ENCODE measurements around the gene SYS1. TPM values are rescaled to one million over a fixed set of nuclear protein-coding genes. Genes with fewer than 3 reads are reported as not detected.

The SYS1 gene
- total and polyA plus RNA-seq, 2 of the 8 experiments (the other 6 are each of a cell fraction or from before 2014, with no cell fraction given), result 19.6 to 50.8 TPM

GRCh38 chr20:45340951-45341350 is 22.0 kb upstream of the SYS1 start (continued):
- TF ChIP-seq TCF12 (IDR thresholded peaks at IDR 0.05; ENCODE audit: low read depth, low read length) (no peak), EP300 (IDR thresholded peaks at IDR 0.05; ENCODE audit: borderline replicate concordance in 1 of 2, low read depth in 2 of 2, low read length in 2 of 2) (no peak), RNF2 (IDR thresholded peaks at IDR 0.05; ENCODE audit: borderline replicate concordance, low read depth, low read length, missing control alignments, poor library complexity, severe bottlenecking) (no peak), CBX5 (IDR thresholded peaks at IDR 0.05; ENCODE audit: low read depth, low read length) (no peak), CBX8 (IDR thresholded peaks at IDR 0.05; ENCODE audit: borderline replicate concordance, low read depth, low read length) (no peak), BRCA1 (IDR thresholded peaks at IDR 0.05; ENCODE audit: low read depth, low read length) (no peak), FOSL1 (IDR thresholded peaks at IDR 0.05; ENCODE audit: insufficient read depth, low read depth, low read length) (no peak), ZNF274 (IDR thresholded peaks at IDR 0.05; ENCODE audit: borderline replicate concordance, extremely low read depth, low read length) (no peak), NANOG (IDR thresholded peaks at IDR 0.05; ENCODE audit: insufficient read depth, low read depth, low read length, poor library complexity, severe bottlenecking) (no peak), GTF2F1 (IDR thresholded peaks at IDR 0.05; ENCODE audit: borderline replicate concordance, low read depth, low read length) (no peak), KDM4A (IDR thresholded peaks at IDR 0.05; ENCODE audit: low read depth, low read length, severe bottlenecking) (no peak), CEBPB (IDR thresholded peaks at IDR 0.05; ENCODE audit: low read depth, low read length) (no peak), GABPA (IDR thresholded peaks at IDR 0.05; ENCODE audit: borderline replicate concordance, insufficient read depth, low read length) (no peak), SRF (IDR thresholded peaks at IDR 0.05; ENCODE audit: low read depth, low read length) (no peak), CREB1 (IDR thresholded peaks at IDR 0.05) (no peak), JUND (IDR thresholded peaks at IDR 0.05; ENCODE audit: low read length) (no peak), CTBP2 (IDR thresholded peaks at IDR 0.05; ENCODE audit: borderline replicate concordance, insufficient read depth, insufficient read length, low read length) (no peak), SP1 (IDR thresholded peaks at IDR 0.05; ENCODE audit: low read depth, low read length) (0 out of 2 replicates have a peak, but pooled peaks have one; percentile 35), HDAC2 (IDR thresholded peaks at IDR 0.05; ENCODE audit: borderline replicate concordance in 1 of 2, low read depth in 2 of 2, low read length in 2 of 2) (no peak), RFX5 (IDR thresholded peaks at IDR 0.05; ENCODE audit: borderline replicate concordance, low read depth, low read length) (no peak), TAF7 (optimal IDR thresholded peaks at IDR 0.05; ENCODE audit: borderline replicate concordance, low read depth, low read length) (no peak), JUN (IDR thresholded peaks at IDR 0.05; ENCODE audit: low read depth, low read length) (no peak), HDAC6 (IDR thresholded peaks at IDR 0.05; ENCODE audit: low read depth, low read length) (no peak), SP2 (IDR thresholded peaks at IDR 0.05; ENCODE audit: low read length) (no peak), SIX5 (IDR thresholded peaks at IDR 0.05; ENCODE audit: low read depth, low read length) (no peak), TEAD4 (IDR thresholded peaks at IDR 0.05; ENCODE audit: low read depth, low read length) (peak; percentile 48; the same call in 1 of the 2 replicates)

Measured in H1 (cell line).